Tibial artery (tissue), 4 donors: ENCODE data around the gene CREBZF.
A peak's percentile ranks its signal among the peaks of the same experiment; 100 is the strongest.

ENCODE experiments used
- DNase-seq, 2 donors: peaks; one replicate each; pipeline ENCODE4 v3.0.0-alpha.2; 2019
- H3K27ac ChIP-seq, 2 donors: fragments of 200-600 bp; sonication (generic) in 1 of 2; 1 replicate in 1 of 2; 2 replicates in 1 of 2; pipeline ENCODE4 v1.5.1; 2018 to 2019; ENCODE audit warnings: mild to moderate bottlenecking in 1 of 2
- H3K27me3 ChIP-seq, 2 donors: fragments of 200-600 bp; sonication (generic) in 1 of 2; one replicate each; pipeline versions ENCODE4 v1.5.1 to v1.6.0; 2016 to 2019
- H3K36me3 ChIP-seq, 3 donors: fragments of 200-600 bp; sonication (generic) in 2 of 3; one replicate each; pipeline ENCODE4 v1.5.1; 2016 to 2019; ENCODE audit warnings: mild to moderate bottlenecking in 2 of 3
- H3K4me1 ChIP-seq, 4 donors: fragments of 200-600 bp; sonication (generic) in 2 of 4; 1 replicate in 3 of 4; 2 replicates in 1 of 4; pipeline ENCODE4 v1.5.1; 2016 to 2019
- H3K4me3 ChIP-seq, 2 donors: fragments of 200-600 bp; sonication (generic) in 1 of 2; 1 replicate in 1 of 2; 2 replicates in 1 of 2; pipeline ENCODE4 v1.5.1; 2018 to 2019; ENCODE audit warnings: mild to moderate bottlenecking in 2 of 2
- H3K9me3 ChIP-seq, 3 donors: fragments of 200-600 bp; sonication (generic) in 1 of 3; one replicate each; pipeline ENCODE4 v1.5.1; 2016 to 2019
- intact Hi-C: fragments of 100-400 bp; cut with DNase I; formaldehyde crosslinking; loops from one replicate; pipeline ENCODE4 v1.15.0; 2023; ENCODE audit warnings: low total_unique reads
- TF ChIP-seq, protein P1 (sequence below), 2 experiments: fragments of 200-600 bp in 1 of 2; fragments of 450-650 bp in 1 of 2; IDR thresholded peaks; one replicate each; pipeline ENCODE4 v1.5.1; 2017 to 2019; ENCODE audit warnings: antibody characterized with exemption in 2 of 2, mild to moderate bottlenecking in 1 of 2, moderate library complexity in 1 of 2

Gene CREBZF

GRCh38 chr11:85704967-85705366 lies 40.0 kb upstream of the CREBZF start:
- Histone ChIP-seq H3K9me3 (no peaks in the 10 kb centered on the region), H3K4me3 (no peak overlapping the region), H3K27me3 (no peaks in the 10 kb centered on the region), H3K36me3 (peaks cover 0 to 8% (median 3%) of the 10 kb centered on the region in 3 donors), H3K4me1 (peaks cover 0 to 16% (median 3%) of the 10 kb centered on the region in 4 donors), H3K27ac (peak overlapping the region; percentile 51 to 60)
- DNase-seq: no peak
- intact Hi-C loops: no loop called here
- TF ChIP-seq, protein P1, sequence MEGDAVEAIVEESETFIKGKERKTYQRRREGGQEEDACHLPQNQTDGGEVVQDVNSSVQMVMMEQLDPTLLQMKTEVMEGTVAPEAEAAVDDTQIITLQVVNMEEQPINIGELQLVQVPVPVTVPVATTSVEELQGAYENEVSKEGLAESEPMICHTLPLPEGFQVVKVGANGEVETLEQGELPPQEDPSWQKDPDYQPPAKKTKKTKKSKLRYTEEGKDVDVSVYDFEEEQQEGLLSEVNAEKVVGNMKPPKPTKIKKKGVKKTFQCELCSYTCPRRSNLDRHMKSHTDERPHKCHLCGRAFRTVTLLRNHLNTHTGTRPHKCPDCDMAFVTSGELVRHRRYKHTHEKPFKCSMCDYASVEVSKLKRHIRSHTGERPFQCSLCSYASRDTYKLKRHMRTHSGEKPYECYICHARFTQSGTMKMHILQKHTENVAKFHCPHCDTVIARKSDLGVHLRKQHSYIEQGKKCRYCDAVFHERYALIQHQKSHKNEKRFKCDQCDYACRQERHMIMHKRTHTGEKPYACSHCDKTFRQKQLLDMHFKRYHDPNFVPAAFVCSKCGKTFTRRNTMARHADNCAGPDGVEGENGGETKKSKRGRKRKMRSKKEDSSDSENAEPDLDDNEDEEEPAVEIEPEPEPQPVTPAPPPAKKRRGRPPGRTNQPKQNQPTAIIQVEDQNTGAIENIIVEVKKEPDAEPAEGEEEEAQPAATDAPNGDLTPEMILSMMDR (IDR thresholded peaks at IDR 0.05): no peak

- Histone ChIP-seq H3K27me3 (no peaks in the 10 kb centered on the region), H3K4me1 (peaks cover 0 to 5% (median 0%) of the 10 kb centered on the region in 4 donors), H3K36me3 (peaks cover 0 to 34% (median 14%) of the 10 kb centered on the region in 3 donors), H3K27ac (no peak overlapping the region), H3K9me3 (no peaks in the 10 kb centered on the region), H3K4me3 (no peak overlapping the region)
- DNase-seq: no peak
- intact Hi-C loops: no loop called here
- TF ChIP-seq, protein P1 (IDR thresholded peaks at IDR 0.05): no peak
These were observed 35.2 kb upstream of the CREBZF start for GRCh38 chr11:85699957-85700741.

- peaks cover 0 to 37% (median 16%) of the 10 kb centered on the region in 3 donors for H3K36me3 ChIP-seq
- intact Hi-C loops: no loop called here
These were observed 33.3 kb upstream of the CREBZF start for GRCh38 chr11:85698195-85698594.

DNA sequence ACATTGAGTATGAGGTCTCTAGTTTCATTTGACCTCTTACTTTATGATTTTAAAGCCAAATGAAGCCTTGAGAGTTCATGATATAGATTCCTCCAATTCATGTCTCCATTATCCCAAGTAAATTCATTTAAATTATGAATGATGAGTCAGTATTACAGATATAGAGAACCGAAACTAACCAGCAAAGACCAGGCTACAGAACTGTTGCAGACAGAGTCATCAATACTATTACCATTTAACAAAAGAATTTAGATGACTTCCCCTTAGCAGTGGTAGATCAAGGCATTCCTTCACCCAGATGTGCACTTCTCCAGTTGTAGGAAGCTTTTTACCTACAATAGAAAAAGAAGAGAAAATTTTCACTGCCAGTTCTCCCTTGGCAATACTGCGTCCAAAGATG lies 32.8 kb upstream of the CREBZF start:
- intact Hi-C loops: no loop called here

More at GRCh38 chr11:85698195-85698594, 33.3 kb upstream of the CREBZF start:
- H3K27ac ChIP-seq: no peak overlapping the region
- H3K4me1 ChIP-seq: peaks cover 0 to 8% (median 1%) of the 10 kb centered on the region in 4 donors
- H3K27me3 ChIP-seq: no peaks in the 10 kb centered on the region
- DNase-seq: no peak
- H3K4me3 ChIP-seq: no peak overlapping the region
- TF ChIP-seq, protein P1 (IDR thresholded peaks at IDR 0.05): no peak
- H3K9me3 ChIP-seq: no peaks in the 10 kb centered on the region

GRCh38 chr11:85695546-85695945 lies 30.6 kb upstream of the CREBZF start:
- TF ChIP-seq, protein P1 (IDR thresholded peaks at IDR 0.05): no peak
- H3K9me3 ChIP-seq: no peaks in the 10 kb centered on the region
- H3K4me3 ChIP-seq: no peak overlapping the region
- H3K36me3 ChIP-seq: peaks cover 0 to 38% (median 16%) of the 10 kb centered on the region in 3 donors
- peak overlapping the region in 1 of 2 donors; percentile 18 for H3K27ac ChIP-seq
- no peaks in the 10 kb centered on the region for H3K27me3 ChIP-seq
- intact Hi-C loops: no loop called here
- no peak for DNase-seq
- H3K4me1 ChIP-seq: peaks cover 0 to 8% (median 1%) of the 10 kb centered on the region in 4 donors

More for the DNA sequence above, 32.8 kb upstream of the CREBZF start:
- no peak for DNase-seq
- H3K27ac ChIP-seq: no peak overlapping the region
- TF ChIP-seq, protein P1 (IDR thresholded peaks at IDR 0.05): no peak
- no peaks in the 10 kb centered on the region for H3K9me3 ChIP-seq
- H3K4me3 ChIP-seq: no peak overlapping the region
- peaks cover 0 to 41% (median 16%) of the 10 kb centered on the region in 3 donors for H3K36me3 ChIP-seq
- H3K4me1 ChIP-seq: peaks cover 0 to 8% (median 1%) of the 10 kb centered on the region in 4 donors
- no peaks in the 10 kb centered on the region for H3K27me3 ChIP-seq
